ENCODE data around the gene PECR.
A peak's percentile ranks its signal among the peaks of the same experiment; 100 is the strongest.

PECR gene

GRCh38 chr2:216111122-216111521, 29.5 kb upstream of the PECR start:
- no peak for DNase-seq (ENCODE audit: low read depth)
- H3K4me3 ChIP-seq (replicated peaks; ENCODE audit: low read depth, low read length): no peak overlapping the region
- TF ChIP-seq CTCF (IDR thresholded peaks at IDR 0.05; ENCODE audit: low read length, missing control alignments): no peak

DNA sequence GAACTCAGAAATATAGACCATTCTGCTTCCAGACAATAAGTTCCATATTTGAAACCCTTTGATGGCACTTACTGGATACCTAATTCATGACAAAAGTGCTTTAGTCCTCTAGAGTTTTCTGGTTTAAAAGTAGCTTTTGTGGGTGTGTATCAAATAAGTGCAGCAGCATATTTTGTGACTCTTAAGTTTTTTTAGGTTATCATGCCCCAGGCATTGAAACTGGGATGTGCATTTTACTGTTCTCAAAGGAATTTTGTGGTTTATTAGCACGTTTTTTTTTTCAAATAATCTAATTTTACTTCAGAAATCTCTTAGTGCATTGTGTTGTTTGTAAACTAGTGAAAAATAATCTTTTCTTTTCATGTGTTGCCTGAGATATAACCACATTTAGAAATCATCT, 29.0 kb upstream of the PECR start:
- no peak for TF ChIP-seq CTCF (IDR thresholded peaks at IDR 0.05; ENCODE audit: low read length, missing control alignments)
- peak overlapping the region; percentile 86 for H3K4me3 ChIP-seq (replicated peaks; ENCODE audit: low read depth, low read length)
- DNase-seq (ENCODE audit: low read depth): no peak

- H3K4me3 ChIP-seq (replicated peaks; ENCODE audit: low read depth, low read length): peak overlapping the region; percentile 86
- DNase-seq (ENCODE audit: low read depth): peak; percentile 69
- peak; percentile 58 for TF ChIP-seq CTCF (IDR thresholded peaks at IDR 0.05; ENCODE audit: low read length, missing control alignments)
Observed at GRCh38 chr2:216109962-216110614, 28.5 kb upstream of the PECR start.

GRCh38 chr2:216108967-216109921, 27.6 kb upstream of the PECR start, which contains the start of gene XRCC5:
Gene XRCC5 (plus strand): TSS chr2:216109348. CDS start chr2:216109437, 89 bp downstream.
- no peak for TF ChIP-seq CTCF (IDR thresholded peaks at IDR 0.05; ENCODE audit: low read length, missing control alignments)
- peak within 1 kb of the TSS; percentile 86 for H3K4me3 ChIP-seq (replicated peaks; ENCODE audit: low read depth, low read length)
- DNase-seq (ENCODE audit: low read depth): peak; percentile 98

DNA sequence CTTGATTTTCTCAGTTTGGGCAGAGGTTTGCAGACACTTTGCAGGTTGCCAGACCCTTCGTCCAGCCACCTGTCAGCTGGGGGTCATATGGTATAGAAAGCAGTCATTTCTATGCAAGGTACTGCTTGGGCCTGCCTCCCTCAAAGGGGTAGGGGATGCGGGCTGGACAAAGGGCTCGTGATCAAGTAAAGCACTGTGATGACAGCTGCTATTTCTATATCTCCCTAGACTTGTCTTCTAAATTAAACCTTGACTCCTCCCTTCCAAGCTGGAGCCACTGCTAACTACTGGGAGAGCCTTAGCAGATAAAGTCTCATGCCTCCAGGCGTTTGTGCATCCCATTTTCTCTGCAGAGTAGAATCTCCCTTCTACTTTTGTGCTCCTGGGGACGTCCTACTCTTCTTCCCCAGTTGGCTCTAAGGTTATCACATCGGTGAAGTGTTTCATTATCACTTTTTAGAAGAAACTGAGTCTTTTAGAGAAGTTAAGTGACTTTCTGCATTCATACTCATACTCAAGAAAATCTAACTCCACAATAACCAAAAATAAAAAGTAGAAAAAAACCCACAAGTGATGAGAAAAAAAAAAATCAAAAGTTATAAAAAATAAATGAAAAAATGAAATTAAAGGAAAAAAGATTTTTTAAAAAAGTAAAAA, 26.8 kb upstream of the PECR start:
- peak overlapping the region; percentile 86 for H3K4me3 ChIP-seq (replicated peaks; ENCODE audit: low read depth, low read length)

GRCh38 chr2:216107760-216108159, 26.2 kb upstream of the PECR start:
- TF ChIP-seq CTCF (IDR thresholded peaks at IDR 0.05; ENCODE audit: low read length, missing control alignments): no peak
- H3K4me3 ChIP-seq (replicated peaks; ENCODE audit: low read depth, low read length): no peak overlapping the region
- DNase-seq (ENCODE audit: low read depth): no peak

More for the DNA sequence above, 26.8 kb upstream of the PECR start:
- no peak for DNase-seq (ENCODE audit: low read depth)
- no peak for TF ChIP-seq CTCF (IDR thresholded peaks at IDR 0.05; ENCODE audit: low read length, missing control alignments)

Data from fibroblast of pulmonary artery (primary cell).